GM12892 (cell line): ENCODE measurements around the gene CNTNAP5.

Experiments
- POLR2A ChIP-seq: IDR thresholded peaks from 2 replicates; pipeline ENCODE4 v1.6.1; 2011; ENCODE audit warnings: low read depth, low read length, control low read depth
- POLR2AphosphoS5 ChIP-seq: IDR thresholded peaks from 2 replicates; pipeline ENCODE4 v1.6.1; 2011; ENCODE audit warnings: low read depth, low read length, control low read depth
- TAF1 ChIP-seq: IDR thresholded peaks from 2 replicates; pipeline ENCODE4 v1.6.1; 2011; ENCODE audit warnings: low read depth, mild to moderate bottlenecking, control low read depth, low read length, borderline replicate concordance

GRCh38 chr2:124810132-124810531 lies 785.0 kb downstream of the CNTNAP5 start:
- TF ChIP-seq POLR2AphosphoS5 (no peak), POLR2A (no peak), TAF1 (no peak)
